Stimulated activated CD4-positive, alpha-beta T cell treated with anti-CD3 and anti-CD28 coated beads, Interleukin-4, amount 100 ng/mL, for 24 hours (primary cell): ENCODE results near the gene CNOT1.
"Not testable (repeated sequence)": the region's sequence is repeated elsewhere in the genome, so short reads cannot be mapped to it uniquely, and the experiment has no call there.

Experiments used
- DNase-seq: peaks from one replicate; pipeline ENCODE4 v3.0.0-alpha.2; 2020

Gene CNOT1

DNA sequence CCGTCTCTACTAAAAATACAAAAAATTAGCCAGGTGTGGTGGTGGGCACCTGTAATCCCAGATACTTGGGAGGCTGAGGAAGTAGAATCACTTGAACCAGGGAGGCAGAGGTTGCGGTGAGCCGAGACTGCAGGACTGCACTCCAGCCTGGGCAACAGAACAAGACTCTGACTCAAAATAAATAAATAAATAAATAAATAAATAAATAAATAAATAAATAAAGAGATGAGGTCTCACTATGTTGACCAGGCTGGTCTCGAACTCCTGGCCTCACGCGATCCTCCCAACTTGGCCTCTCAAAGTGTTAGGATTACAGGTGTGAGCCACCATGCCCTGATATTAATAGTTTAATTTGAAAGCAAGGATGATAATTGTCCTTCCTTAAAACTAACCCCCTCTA is 7.4 kb upstream of the CNOT1 start:
- not testable (repeated sequence) for DNase-seq

DNA sequence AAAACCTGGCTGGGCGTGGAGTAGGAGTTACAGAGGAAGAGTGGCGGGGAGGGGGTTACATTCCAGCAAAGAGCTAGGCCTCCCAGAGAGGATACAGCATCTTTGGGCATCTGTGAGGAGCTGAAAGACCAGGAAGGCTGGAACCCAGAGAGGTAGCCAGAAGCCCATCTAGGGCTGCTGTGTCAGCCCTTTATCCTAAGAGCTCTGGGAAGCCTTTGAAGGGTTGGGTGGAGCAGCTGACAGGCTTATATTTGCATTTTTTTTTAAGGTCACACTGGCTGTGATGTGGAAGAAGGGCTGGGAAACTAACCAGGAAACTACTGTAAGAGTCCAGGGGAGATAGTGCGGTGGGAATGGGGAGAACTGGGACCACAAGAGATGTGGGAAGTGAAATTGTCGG is 6.8 kb upstream of the CNOT1 start:
- no peak for DNase-seq

DNA sequence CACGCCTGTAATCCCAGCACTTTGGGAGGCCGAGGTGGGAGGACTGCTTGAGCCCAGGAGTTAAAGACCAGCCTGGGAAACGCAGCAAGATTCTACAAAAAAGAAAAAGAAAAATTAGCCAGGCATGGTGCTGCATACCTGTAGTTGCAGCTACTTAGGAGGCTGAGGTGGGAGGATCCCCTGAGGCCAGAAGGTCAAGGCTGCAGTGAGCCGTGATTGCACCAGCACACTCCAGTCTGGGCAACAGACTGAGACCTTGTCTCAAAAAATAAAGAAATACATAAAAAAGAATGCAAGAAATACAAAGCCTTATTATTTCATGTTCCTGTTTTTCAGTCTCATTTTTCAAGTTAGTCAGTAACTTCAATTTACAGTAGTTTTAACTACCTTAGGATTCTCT is 5.9 kb upstream of the CNOT1 start:
- no peak for DNase-seq

DNA sequence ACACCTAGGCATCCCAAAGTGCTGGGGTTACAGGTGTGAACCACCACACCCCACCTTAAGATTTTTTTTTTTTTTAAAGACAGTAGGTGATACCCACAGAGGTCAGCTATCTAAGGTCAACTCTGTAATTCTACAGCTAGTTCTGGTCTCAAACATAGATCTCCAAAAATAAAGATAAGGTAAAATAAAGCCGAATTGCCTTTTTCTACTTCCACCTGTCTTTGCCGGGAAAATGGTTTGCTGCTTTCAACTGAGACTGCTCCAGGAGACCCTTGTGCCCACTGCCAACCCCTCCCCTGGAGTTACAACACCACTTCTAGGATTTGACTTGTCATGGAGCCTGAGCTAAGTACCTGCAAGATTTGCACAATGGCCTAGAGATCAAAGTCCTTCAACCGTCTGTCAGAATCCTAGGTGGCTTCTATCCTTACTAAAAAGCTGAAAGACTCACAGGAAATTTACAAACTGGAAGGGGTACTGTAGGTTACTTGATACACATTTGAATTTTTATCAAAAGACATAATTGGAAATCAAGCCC is 4.7 kb upstream of the CNOT1 start:
- no peak for DNase-seq

DNA sequence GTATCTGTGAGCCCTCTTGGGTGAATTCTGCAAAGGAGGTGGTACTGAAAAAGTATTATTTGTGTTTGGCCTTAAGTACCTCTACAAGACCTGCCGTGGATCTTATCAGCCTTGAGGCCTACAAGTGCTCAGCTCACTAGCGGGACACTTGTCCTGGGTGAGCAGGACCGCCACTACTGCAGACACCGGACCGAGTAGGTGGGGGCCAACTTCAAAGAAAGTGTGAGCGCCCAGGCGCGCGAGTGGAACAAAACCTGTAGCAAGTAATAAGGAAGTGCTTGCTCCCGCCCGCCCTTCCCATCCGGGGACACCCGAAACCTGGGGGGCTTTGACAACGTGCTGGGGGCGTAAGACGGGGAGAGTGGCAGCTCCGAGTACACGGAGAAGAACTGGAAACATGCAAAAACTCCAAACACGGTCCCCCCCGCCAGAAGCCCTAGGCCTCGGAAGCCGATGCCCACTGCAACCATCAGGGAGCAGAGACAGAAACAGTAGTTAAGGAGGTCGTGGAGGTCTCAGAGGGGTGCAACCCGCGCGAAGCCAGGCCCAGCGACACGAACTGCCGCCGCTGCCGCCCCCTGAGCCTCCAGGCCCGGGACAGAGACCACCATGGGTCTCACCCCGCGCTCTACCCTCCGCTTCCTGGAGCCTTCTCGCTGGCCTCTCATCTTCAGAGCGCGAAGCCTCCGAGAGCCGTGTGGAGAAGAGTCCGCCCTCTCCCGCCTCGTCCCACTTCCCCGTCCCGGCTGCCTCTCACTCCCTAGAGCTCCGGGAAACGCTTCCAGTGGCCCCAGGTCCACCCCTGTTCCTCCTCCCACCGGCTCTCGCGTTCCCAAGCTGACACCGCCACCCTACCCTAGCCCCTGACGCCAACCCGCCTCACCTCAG is 537 bp downstream of the CNOT1 start:
- peak; percentile 56 for DNase-seq

DNA sequence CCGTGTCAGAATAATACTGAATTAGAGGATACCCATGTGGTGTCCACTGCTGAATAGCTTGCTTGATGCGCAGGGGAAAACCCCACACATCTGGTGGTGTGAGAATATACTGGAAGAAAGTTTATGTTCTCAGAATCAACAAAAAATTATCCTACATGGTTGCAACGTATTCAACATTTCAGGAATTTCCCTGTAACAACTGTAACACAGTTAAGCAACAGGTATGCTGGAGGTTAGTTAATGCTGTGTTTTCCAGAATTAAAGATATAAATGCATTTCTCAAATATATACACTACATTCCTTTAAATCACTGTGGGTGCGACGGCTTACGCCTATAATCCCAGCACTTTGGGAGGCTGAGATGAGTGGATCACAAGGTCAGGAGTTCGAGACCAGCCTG is 5.4 kb downstream of the CNOT1 start:
- DNase-seq, result no peak

DNA sequence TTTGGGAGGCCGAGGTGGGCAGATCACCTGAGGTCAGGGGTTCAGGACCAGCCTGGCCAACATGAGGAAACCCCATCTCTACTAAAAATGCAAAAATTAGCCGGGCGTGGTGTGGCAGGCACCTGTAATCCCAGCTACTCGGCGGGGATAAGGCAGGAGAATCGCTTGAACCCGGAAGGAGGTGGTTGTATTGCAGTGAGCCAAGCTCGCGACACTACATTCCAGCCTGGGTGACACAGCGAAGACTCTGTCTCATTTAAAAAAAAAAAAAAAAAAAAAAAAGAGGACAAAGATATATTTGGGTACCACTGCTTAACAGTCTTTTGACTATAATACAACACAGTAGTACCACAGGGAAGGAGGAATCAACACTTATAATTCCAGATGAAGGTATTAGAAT is 9.2 kb downstream of the CNOT1 start:
- DNase-seq, result no peak

DNA sequence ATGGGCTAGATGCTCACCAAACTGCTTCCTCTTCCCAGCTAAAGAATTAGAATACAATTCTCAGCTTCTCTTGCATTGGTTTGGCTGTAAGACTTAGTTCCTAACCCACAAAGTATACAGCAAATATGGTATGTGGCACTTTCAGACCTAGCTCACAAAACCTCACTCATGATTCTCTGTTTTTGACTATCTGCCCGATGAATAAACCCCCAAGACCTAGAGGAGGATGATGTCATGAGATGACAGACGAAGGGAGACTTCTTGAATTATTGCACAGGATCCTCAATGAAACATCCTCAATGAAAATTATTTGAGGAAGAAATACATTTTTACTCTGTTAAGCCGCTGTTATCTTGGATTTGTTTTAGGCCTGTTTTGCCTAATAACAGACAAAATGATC is 14.3 kb downstream of the CNOT1 start:
- DNase-seq, result no peak

DNA sequence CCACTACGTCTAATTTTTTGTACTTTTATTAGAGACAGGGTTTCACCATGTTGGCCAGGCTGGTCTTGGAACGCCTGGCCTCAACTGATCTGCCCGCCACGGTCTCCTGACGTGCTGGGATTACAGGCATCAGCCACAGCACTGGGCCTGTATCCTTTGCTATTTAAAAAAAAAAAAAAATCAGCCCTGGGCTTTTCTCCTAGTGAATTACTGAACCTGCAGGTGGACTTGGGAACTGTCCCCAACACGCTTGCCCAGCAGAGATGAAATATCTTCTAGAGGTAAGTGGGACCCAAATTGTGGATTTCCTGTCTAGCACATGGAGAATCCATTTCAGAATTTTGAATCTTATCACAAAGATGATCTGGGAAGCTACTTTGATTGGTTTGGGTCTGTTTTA is 14.8 kb downstream of the CNOT1 start:
- DNase-seq, result no peak

DNA sequence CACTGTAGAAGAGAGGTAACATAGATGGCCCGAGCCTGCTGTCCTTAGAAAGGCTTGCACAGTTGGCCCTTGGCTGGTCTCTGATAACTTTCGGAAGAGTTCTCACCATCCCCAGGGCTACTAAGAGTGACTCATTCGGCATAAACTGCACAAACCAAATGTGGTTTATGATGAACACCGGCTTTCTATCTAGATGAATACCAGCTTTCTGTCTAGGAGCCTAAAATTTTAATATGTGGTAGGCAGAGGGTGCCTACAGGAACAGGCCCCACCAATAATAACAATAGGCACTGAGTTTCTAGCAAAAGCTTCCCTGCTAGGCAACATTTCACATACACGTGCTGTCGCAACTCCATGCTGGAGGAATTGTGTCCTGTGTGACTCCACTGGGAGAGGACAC is 15.4 kb downstream of the CNOT1 start:
- DNase-seq, result no peak

DNA sequence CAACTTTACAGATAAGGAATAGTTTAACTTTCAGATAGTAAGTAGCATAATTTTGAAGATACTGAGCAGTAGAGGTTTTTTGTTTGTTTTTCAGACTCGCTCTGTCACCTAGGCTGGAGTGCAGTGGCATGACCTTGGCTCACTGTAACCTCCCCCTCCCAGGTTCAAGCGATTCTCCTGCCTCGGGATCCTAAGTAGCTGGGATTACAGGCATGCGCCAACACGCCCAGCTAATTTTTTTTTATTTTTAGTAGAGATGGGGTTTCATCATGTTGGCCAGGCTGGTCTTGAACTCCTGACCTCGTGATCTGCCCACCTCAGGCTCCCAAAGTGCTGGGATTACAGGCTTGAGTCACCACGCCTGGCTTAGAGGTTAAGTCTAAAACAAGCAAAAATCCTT is 16.7 kb downstream of the CNOT1 start:
- not testable (repeated sequence) for DNase-seq

DNA sequence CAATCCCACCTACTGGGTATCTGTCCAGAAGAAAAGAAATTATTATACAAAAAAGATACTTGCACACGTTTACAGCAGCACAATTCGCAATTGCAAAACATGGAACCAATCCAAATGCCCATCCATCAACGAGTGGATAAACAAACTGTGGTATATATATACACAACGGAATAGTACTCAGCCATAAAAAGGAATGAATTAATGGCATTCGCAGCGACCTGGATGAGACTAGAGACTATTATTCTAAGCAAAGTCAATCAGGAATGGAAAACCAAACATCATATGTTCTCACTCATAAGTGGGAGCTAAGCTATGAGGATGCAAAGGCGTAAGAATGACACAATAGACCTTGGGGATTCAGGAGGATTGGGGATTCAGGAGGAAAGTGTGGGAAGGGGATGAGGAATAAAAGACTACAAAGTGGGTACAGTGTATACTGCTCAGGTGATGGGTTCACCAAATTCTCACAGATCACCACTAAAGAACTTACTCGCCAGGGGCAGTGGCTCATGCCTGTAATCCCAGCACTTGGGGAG is 21.0 kb downstream of the CNOT1 start:
- no peak for DNase-seq

DNA sequence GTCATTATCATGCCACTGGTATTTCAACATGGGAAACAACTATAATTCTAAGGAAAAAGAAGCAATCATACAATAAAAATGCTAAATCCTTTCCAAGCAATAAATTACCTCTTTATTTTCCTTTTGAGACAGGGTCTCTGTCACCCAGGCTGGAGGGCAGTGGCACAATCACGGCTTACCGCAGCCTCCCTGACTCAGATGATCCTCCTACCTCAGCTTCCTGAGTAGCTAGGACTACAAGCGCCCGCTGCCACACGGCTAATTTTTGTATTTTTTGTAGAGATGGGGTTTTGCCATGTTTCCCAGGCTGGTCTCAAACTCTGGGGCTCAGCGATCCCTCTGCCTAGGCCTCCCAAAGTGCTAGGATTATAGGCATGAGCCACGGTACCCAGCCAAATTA is 24.1 kb downstream of the CNOT1 start:
- DNase-seq, result no peak

DNA sequence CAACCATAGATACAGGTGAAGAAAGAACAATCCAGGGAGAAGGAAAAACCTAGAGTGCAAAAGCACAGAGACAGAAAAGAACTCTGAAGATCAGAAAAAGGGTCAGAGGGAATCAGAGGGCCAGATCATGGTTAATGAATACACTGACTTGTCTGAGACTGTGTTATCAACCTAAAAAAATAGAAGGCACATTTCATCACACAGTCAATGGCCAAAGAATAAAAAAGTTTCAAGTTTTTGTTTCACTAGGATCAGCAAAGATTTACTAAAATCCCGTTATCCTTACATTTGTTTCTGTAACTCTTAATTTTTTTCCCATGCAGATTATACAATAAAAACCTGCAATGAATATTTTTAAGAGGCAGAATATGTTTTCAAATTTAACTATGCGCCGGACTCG is 38.5 kb downstream of the CNOT1 start:
- DNase-seq, result no peak

DNA sequence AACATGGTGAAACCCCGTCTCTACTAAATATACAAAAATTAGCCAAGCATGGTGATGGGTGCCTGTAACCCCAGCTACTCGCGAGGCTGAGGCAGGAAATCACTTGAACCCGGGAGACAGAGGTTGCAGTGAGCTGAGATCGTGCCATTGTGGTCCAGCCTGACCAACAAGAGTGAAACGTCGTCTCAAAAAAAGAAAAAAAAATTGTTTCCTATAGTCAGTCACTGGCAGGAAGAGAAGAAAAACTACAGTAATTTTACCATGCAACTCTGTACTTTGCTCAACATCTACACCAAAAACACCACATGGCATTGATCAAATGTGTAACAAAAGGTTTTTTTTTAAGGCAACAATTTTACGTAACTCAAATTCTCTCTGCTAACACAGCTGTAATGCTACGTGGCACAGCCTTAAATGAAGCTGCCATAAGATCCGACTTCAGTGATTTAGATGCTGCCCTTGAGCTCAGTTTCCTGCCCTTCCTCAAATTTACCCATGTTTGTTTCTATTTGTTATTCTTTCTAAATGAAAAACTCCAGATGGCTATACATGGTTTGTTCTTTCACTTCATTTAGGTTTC is 40.2 kb downstream of the CNOT1 start:
- DNase-seq, result no peak

DNA sequence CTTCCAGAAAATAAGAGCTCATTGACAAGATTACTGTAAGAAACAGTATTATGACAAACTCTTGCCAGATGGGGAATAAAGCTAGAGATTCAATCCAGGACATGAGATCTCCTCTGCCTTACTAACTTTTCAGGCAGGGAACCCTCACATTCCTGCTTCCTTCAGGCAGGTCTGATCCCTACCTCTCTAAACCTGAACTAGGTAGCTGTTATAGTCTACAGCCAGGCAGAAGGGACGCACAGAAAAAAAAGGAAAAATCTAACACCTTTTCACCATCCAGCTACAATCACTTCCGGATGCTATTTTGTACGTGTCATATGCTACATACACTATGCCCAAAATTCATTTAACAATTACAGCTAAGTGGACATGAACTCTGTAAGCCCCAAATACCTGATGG is 41.2 kb downstream of the CNOT1 start:
- DNase-seq, result no peak

DNA sequence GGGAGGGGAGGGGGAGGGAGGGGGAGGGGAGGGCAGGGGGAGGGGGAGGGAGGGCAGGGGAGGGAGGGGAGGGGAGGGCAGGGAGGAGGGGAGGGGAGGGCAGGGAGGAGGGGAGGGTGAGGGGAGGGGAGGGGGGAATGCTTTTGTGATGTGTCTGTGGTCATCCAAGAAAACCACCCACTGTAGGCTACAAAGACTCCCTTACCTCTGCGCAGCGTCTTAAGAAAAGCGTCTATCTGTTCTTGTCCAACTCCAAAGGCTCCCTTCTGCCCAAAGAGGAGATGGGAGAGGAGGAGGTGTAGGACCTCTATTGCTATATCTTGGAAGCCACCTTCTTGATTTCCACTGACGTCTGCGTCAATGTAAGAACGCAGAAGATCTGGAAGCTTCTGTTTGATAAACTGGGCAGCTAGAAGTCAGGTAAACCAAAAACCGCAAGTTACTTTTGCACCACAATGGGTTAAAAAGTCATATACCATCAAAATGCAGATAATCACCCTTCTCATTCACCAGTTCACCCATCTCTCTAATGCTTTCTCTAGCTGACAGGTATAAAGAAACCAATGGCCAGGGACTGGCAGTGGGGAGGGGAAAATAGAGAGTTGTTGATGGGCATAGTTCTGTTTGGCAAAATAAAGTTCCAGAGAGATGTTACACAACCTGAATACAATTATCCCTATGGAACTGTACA is 43.1 kb downstream of the CNOT1 start:
- no peak for DNase-seq

DNA sequence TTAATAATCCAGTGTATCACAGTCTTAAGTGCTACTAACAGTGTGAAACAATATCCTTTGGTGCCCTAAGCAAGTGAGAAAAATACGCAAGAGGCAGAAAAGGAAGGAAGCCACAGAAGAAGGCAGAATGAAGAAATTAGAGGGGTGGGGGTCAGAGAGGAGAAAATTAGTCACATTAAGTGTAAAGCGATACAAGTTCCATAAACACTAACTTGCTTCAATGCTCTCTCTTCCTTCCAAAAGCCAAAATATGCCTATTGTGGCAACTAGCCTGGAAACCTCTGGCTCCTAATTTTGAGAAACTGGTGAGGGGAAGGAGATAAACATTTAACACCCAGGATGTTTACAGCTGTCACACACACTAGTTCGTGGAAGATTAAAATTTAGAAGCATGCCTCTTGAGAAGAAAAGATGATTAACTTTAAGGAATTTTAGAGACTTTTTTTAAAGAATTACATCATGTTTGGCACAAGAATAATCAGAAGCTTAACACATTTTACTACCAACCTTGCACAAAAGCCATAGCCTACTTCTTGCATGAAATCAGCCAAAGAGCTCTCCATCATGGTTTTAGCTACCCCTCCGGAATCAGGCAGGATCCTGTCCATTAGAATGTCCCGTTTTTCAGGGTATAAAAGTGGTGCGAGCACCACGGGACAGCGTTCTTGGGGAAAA is 44.7 kb downstream of the CNOT1 start:
- no peak for DNase-seq

DNA sequence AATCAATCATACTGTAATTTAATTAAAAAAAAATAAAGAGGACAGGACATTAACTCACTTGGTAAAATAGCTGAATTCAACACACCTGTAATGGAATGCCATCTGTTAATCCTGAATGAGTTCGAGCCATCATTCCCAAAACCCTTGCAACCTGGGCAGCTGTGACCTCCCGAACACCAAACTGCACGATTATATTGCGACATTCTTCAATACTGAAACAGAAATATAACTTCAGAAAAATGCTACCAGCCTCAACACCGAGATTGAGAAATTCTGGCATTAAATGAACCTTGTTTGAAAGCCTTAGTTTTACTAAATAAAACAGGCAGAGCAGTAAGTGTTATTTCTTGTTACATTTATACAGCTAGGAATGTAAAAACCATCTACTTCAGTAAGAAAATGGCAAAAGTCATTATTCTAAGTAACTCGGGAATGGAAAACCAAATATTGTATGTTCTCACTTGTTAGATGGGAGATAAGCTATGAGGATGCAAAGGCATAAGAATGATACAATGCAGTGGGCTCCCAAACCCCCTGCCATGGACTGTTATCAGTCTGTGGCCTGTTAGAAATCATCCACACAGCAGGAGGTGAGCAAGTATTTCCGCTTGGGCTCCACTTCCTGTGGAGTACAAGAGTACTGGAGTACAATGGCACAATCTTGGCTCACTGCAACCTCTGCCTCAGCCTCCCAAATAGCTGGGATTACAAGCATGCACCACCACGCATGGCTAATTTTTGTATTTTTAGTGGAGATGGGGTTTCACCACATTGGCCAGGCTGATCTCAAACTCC is 46.5 kb downstream of the CNOT1 start:
- no peak for DNase-seq

DNA sequence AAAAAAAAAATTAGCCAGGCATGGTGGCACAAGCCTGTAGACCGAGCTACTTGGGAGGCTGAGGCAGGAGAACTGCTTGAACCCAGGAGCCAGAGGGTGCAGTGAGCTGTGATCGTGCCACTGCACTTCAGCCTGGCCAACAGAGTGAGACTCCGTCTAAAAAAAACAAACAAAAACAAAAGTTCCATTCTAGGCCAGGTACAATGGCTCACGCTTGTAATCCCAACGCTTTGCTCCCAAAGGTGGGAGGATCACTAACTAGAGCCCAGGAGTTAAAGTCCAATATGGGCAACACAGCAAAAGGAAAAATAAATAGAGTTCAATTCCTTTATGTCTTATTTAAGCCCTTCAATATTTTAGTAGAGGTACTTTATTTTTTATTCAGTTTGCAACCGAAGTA is 47.5 kb downstream of the CNOT1 start:
- DNase-seq, result no peak

DNA sequence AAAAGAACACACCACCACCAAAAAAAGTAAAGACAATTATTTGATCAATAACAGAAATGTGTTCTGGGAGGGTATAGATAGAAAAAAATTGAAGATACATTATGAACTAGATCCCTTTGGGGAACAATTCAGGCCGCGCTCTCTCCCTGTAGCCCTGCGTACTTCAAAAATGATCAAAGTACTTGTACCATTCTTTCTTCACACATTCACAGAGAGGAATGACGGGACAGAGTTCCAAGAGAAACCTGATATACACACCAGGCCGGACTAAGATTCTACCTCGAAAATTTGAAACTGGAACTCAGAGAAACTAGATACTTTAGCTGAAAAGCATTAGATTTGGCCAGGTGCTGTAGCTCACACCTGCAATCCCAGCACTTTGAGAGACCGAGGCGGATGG is 50.0 kb downstream of the CNOT1 start:
- no peak for DNase-seq

DNA sequence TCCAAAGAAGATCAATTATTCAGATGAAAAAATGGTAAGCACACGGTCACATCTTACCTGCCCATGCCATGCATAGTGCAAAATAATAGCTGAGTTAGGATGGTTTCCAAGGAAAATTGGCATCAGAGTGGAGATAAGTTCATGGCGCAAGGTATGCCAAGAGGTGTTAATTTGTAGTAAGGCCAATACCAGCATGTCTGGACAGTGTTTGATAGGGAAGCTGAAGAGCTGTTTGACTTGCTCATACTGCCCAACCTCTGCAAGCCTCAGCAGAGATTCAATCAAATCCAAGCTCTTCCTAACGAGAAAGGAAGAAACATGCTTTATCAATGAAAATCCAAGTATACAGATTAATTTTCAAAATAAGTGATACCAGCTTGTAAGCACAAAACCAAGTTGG is 51.0 kb downstream of the CNOT1 start:
- no peak for DNase-seq
